Measurements from ENCODE around the gene LHFPL6.

The LHFPL6 gene

DNA sequence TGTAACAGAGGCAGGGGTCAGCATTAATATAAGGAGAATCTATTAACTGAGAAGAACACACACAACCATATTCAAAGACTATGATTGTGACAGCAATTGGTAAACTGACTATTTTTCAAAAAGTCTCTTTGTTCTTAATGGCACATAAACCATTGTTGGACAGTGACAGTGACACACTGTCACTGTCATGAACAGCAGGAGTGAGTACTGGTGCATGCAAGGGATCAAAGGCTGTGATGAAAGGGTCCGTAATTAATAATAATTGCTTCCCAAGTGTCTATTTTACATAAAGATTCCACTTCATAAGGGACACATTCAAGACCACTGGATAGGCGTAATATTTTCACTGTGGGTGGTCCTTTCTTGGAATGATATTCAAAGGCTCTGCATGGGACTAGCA, 50.7 kb downstream of the LHFPL6 start:
- no peak for DNase-seq

- no peak for DNase-seq
These were observed 52.1 kb downstream of the LHFPL6 start for GRCh38 chr13:39550931-39551330.

DNA sequence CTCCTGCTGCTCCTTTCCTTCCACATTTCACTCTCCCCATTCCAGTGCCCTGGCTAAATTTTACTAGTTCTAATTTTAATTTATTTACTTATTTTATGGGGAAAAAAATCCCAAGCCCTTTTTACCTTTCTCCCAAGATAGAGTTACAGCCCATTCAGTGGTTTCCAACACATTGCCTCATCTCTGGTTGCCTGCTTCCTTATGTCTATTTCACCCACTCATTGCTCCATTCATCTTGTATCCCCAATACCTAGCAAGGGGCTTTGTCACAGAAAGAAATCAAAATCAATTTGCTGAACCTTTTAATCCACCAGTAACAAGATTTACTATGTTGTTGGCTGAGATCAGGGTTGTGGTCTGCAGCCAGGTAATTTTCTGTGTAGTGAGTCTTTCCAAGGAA, 55.9 kb downstream of the LHFPL6 start:
- no peak for DNase-seq

- DNase-seq: no peak
These were observed 60.6 kb downstream of the LHFPL6 start for GRCh38 chr13:39542361-39542760.

- no peak for DNase-seq
These were observed 61.9 kb downstream of the LHFPL6 start for GRCh38 chr13:39540929-39541605.

- no peak for DNase-seq
These were observed 63.9 kb downstream of the LHFPL6 start for GRCh38 chr13:39538816-39539790.

- DNase-seq: no peak
These were observed 66.1 kb downstream of the LHFPL6 start for GRCh38 chr13:39536906-39537305.

GRCh38 chr13:39536274-39536673, 66.7 kb downstream of the LHFPL6 start:
- DNase-seq: no peak

- no peak for DNase-seq
These were observed 69.3 kb downstream of the LHFPL6 start for GRCh38 chr13:39533651-39534150.

- DNase-seq: no peak
These were observed 71.3 kb downstream of the LHFPL6 start for GRCh38 chr13:39531646-39532045.

GRCh38 chr13:39530916-39531315, 72.1 kb downstream of the LHFPL6 start:
- DNase-seq: no peak

DNA sequence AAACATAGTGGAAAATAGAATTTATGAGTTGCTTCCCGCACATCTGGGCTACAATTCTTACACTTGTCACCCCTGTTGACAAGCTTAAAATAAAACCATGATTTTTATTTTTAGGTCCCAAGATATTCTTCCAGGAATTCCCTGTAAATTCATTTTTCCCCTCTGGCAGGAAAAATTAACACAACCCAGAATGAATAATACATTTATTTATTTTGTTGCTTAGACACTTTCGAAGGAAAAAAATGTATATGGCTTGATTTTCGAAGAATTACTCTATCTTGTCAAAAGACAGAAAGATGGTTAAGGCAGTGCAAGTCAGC, 74.4 kb downstream of the LHFPL6 start:
- no peak for DNase-seq

- no peak for DNase-seq
These were observed 74.9 kb downstream of the LHFPL6 start for GRCh38 chr13:39527961-39528660.

GRCh38 chr13:39527301-39527700, 75.7 kb downstream of the LHFPL6 start:
- DNase-seq: no peak

- no peak for DNase-seq
These were observed 76.5 kb downstream of the LHFPL6 start for GRCh38 chr13:39526499-39526898.

DNA sequence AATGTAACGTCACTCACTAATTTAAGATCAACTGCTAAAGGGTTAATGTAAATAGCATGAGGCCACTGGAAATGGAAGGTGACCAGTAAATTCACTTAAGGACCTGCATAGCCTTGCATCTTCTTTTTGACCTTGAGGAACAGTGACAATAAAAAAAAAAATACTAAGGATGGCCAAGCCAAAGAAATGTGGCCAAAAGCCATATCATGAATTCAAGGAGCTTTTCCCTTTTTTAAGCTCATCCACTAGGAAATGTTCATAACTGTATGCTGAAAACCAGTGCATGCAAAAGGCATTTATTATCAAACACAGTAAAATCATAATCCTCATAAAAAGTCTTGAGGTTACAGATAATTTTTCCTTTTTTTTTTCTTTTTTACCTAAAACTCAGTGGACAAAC, 77.5 kb downstream of the LHFPL6 start:
- no peak for DNase-seq

GRCh38 chr13:39524795-39525194, 78.2 kb downstream of the LHFPL6 start:
- no peak for DNase-seq

GRCh38 chr13:39522329-39522728, 80.7 kb downstream of the LHFPL6 start:
- DNase-seq: no peak

DNA sequence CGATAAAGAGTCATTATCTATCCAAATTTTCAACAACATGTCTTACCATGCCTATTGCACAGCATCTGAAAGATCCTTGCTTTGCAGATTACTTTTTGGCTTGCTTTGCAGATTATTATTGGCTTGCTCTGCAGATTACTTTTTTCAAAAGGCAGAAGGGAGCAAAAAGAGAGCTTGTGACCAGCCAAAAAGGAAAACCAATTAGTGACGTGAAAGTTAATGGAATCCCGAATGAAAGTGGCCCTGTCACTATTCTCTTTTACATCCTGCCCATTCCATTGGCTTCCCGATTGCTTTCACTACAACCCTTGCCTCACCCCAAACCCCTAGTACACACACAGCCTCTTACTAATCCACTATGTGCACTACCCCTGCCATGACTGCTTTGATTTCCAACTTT, 81.3 kb downstream of the LHFPL6 start:
- no peak for DNase-seq

GRCh38 chr13:39516096-39516495, 86.9 kb downstream of the LHFPL6 start:
- no peak for DNase-seq

DNA sequence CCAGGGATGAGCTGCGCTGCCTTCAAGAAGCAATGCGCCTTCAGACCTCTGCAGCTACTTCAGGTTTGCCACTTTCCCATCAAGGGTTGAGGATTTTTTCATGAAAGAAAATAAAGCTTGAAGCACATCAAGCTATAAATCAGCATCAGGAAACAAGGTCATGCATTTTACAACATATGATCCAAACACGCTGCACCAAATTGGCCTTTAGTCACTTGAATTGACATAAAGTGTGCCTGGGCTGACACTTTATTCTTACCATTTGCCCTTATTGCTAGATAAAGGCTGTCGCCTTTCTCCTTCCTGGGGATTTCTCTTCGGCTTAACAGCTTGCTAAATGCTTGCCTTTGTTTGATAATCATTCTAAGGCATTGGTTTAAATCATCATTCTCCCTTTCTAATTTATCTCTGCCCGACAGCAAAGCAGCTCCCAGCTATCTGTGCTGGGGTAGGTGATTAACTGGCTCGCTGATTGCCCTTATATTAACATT, 87.7 kb downstream of the LHFPL6 start:
- DNase-seq: peak; percentile 32

- no peak for DNase-seq
These were observed 90.3 kb downstream of the LHFPL6 start for GRCh38 chr13:39512687-39513086.

GRCh38 chr13:39510316-39510695, 92.7 kb downstream of the LHFPL6 start:
- DNase-seq: no peak
